HepG2 (cell line): ENCODE results near the gene CLCA2. TPM values are rescaled to one million over a fixed set of nuclear protein-coding genes. Genes with fewer than 3 reads are reported as not detected.

Experiments
- ATAC-seq: fragments of 200-7000 bp; cut with Tn5 transposase; 3 replicates; pipeline ENCODE4 v1.9.1; 2020; ENCODE audit warnings: mild to moderate bottlenecking, moderate library complexity
- BruUV-seq: library from RNA; stranded (reverse); fragments of 400-500 nt; replicated peaks from 2 replicates; lab custom pipeline; 2021; lab: Mats Ljungman, UMichigan
- CTCF ChIA-PET: fragments of 300-600 bp; formaldehyde crosslinking; extraction: SDS; loops from one replicate; lab custom pipeline; 2021; ENCODE audit warnings: low total read pairs, inconsistent platforms, low intra/inter-chr PET ratio; lab: Yijun Ruan, JAX
- POLR2A ChIA-PET: fragments of 350-600 bp; sonication (Branson Sonifier 250); formaldehyde crosslinking; loops from one replicate; lab custom pipeline; 2020; ENCODE audit warnings: antibody characterized with exemption, inconsistent platforms; lab: Yijun Ruan, JAX
- DNase-seq: peaks from one replicate; pipeline ENCODE4 v3.0.0-alpha.2; 2015; ENCODE audit warnings: low spot score
- FAIRE-seq: peaks from 3 replicates; lab custom pipeline; 2011; peaks lifted over from hg19 to GRCh38; lab: Jason Lieb, UNC
- H2AFZ ChIP-seq: one replicate; pipeline ENCODE4 v1.6.1; 2011; ENCODE audit warnings: low read length, inconsistent platforms
- H3K27ac ChIP-seq: fragments of 300-600 bp; 3 replicates; pipeline ENCODE4 v1.8.0; 2011; ENCODE audit warnings: mixed run types, mild to moderate bottlenecking, mixed read lengths, low read length, inconsistent platforms; ENCODE audit not compliant: insufficient read depth; ENCODE audit errors: extremely low read length
- H3K27me3 ChIP-seq, 2 experiments: fragments of 200-600 bp in 1 of 2; 2 replicates in 1 of 2; 3 replicates in 1 of 2; pipeline versions ENCODE4 v1.6.0 to v1.8.0; 2011; ENCODE audit warnings: low read length in 2 of 2, mild to moderate bottlenecking in 2 of 2, moderate library complexity in 2 of 2, inconsistent platforms in 1 of 2; ENCODE audit not compliant: insufficient read depth in 2 of 2, control insufficient read depth in 1 of 2
- H3K36me3 ChIP-seq, 2 experiments: fragments of 200-600 bp in 1 of 2; replicated peaks in 1 of 2; 2 replicates in 1 of 2; 3 replicates in 1 of 2; pipeline versions ENCODE4 v1.5.1 to v1.8.0; 2011; ENCODE audit warnings: low read length in 2 of 2, inconsistent platforms in 1 of 2; ENCODE audit not compliant: insufficient read depth in 2 of 2, control insufficient read depth in 1 of 2
- H3K4me1 ChIP-seq: 2 replicates; pipeline ENCODE4 v1.5.1; 2012; ENCODE audit warnings: low read length, inconsistent platforms; ENCODE audit not compliant: insufficient read depth
- H3K4me2 ChIP-seq: 2 replicates; pipeline ENCODE4 v1.6.0; 2011; ENCODE audit warnings: low read depth, low read length, inconsistent platforms
- H3K4me3 ChIP-seq, 3 experiments: fragments of 200-600 bp in 1 of 3; sonication (generic), shearing (Covaris generic) in 1 of 3; replicated peaks in 1 of 3; 2 replicates each; pipeline ENCODE4 v1.5.1; 2011 to 2016; ENCODE audit warnings: low read length in 3 of 3, inconsistent platforms in 2 of 3, low read depth in 2 of 3, mild to moderate bottlenecking in 2 of 3, control low read depth in 1 of 3, mixed read lengths in 1 of 3; ENCODE audit not compliant: insufficient read depth in 1 of 3
- H3K79me2 ChIP-seq: one replicate; pipeline ENCODE4 v1.6.1; 2011; ENCODE audit warnings: low read length, inconsistent platforms; ENCODE audit not compliant: insufficient read depth
- H3K9ac ChIP-seq: 2 replicates; pipeline ENCODE4 v1.6.0; 2011; ENCODE audit warnings: mild to moderate bottlenecking, low read depth, low read length, inconsistent platforms; ENCODE audit not compliant: insufficient read depth
- H3K9me3 ChIP-seq: 2 replicates; pipeline ENCODE4 v1.5.1; 2012; ENCODE audit warnings: mild to moderate bottlenecking, low read length
- H4K20me1 ChIP-seq: 2 replicates; pipeline ENCODE4 v1.6.0; 2011; ENCODE audit warnings: inconsistent platforms, mild to moderate bottlenecking, low read length, moderate library complexity; ENCODE audit not compliant: insufficient read depth
- ADNP ChIP-seq: sonication (generic); formaldehyde crosslinking; IDR thresholded peaks from 2 replicates; pipeline ENCODE4 v1.4.0; 2020; ENCODE audit warnings: missing genetic modification reagents
- AHR ChIP-seq: IDR thresholded peaks from 2 replicates; pipeline ENCODE4 v1.6.1; 2018; ENCODE audit warnings: missing genetic modification reagents, missing compliant biosample characterization
- FOXP1 ChIP-seq, 2 experiments: fragments of 450-650 bp in 1 of 2; IDR thresholded peaks; 2 replicates each; pipeline ENCODE4 v1.6.1; 2017 to 2018; ENCODE audit warnings: antibody characterized with exemption in 1 of 2
- HNRNPH1 ChIP-seq: fragments of 200-400 bp; formaldehyde crosslinking; optimal IDR thresholded peaks from 2 replicates; pipeline ENCODE3; 2017; ENCODE audit warnings: mild to moderate bottlenecking, low read depth, low read length
- KLF6 ChIP-seq: IDR thresholded peaks from 2 replicates; pipeline ENCODE4 v1.8.0; 2016; ENCODE audit warnings: missing biosample characterization, missing genetic modification reagents
- MTF1 ChIP-seq: sonication (generic); formaldehyde crosslinking; IDR thresholded peaks from 2 replicates; pipeline ENCODE4 v1.5.0; 2020; ENCODE audit warnings: missing genetic modification reagents
- NFYC ChIP-seq: IDR thresholded peaks from 2 replicates; pipeline ENCODE4 v1.6.1; 2016; ENCODE audit warnings: missing genetic modification reagents, missing compliant biosample characterization
- SOX5 ChIP-seq: IDR thresholded peaks from 2 replicates; pipeline ENCODE4 v1.6.1; 2016; ENCODE audit warnings: borderline replicate concordance
- ZBTB44 ChIP-seq: sonication (generic); formaldehyde crosslinking; IDR thresholded peaks from 2 replicates; pipeline ENCODE4 v1.4.0; 2020; ENCODE audit warnings: missing genetic modification reagents
- ZNF276 ChIP-seq: sonication (generic); formaldehyde crosslinking; IDR thresholded peaks from 2 replicates; pipeline ENCODE4 v1.4.0; 2020; ENCODE audit warnings: mild to moderate bottlenecking, low read depth, missing genetic modification reagents
- ZNF34 ChIP-seq: sonication (generic); formaldehyde crosslinking; IDR thresholded peaks from 2 replicates; pipeline ENCODE4 v1.4.0; 2020; ENCODE audit warnings: mild to moderate bottlenecking, missing genetic modification reagents, borderline replicate concordance
- in situ Hi-C: cut with HindIII; loops from 2 replicates; pipeline ENCODE4 v1.10.0; 2017; ENCODE audit warnings: low pct_unique_long_range_greater_than_20kb; ENCODE audit not compliant: extremely low pct_ligation_motif_present
- intact Hi-C: fragments of 100-400 bp; cut with micrococcal nuclease; formaldehyde crosslinking; loops from one replicate; pipeline ENCODE4 v1.10.0; 2022; ENCODE audit not compliant: unreplicated experiment
- polyA plus RNA-seq, 8 experiments: library from polyadenylated mRNA; depleted of rRNA in 3 of 8; stranded (reverse) in 7 of 8; unstranded in 1 of 8; fragments of >200 nt; fragmentation: Illumina TruSeq in 4 of 8; extraction: Trizol in 4 of 8; gene quantifications; 2 replicates each; pipeline versions ENCODE4 v1.2.1 to v1.2.3, GENCODE V29; 2011 to 2016; ENCODE audit warnings: low read depth in 4 of 8, missing spikeins in 1 of 8, mixed read lengths in 1 of 8; ENCODE audit not compliant: insufficient read depth in 1 of 8
- total RNA-seq, 5 experiments: library from RNA; depleted of rRNA; stranded (reverse); fragments of >200 nt; fragmentation: Illumina TruSeq; extraction: Trizol; gene quantifications; 2 replicates each; pipeline ENCODE4 v1.2.3, GENCODE V29; 2016; ENCODE audit warnings: low read depth in 1 of 5
- TF ChIP-seq, protein P1 (sequence below): sonication (generic); formaldehyde crosslinking; IDR thresholded peaks from 2 replicates; pipeline ENCODE4 v1.5.0; 2020; ENCODE audit warnings: mild to moderate bottlenecking, missing genetic modification reagents, borderline replicate concordance
- TF ChIP-seq, protein P2 (sequence below), 2 experiments: sonication (generic) in 1 of 2; formaldehyde crosslinking in 1 of 2; IDR thresholded peaks; 2 replicates each; pipeline versions ENCODE4 v1.5.1 to v1.6.1; 2011 to 2020; ENCODE audit warnings: borderline replicate concordance in 1 of 2, low read depth in 1 of 2, low read length in 1 of 2, mild to moderate bottlenecking in 1 of 2, missing genetic modification reagents in 1 of 2, moderate library complexity in 1 of 2

Gene CLCA2
- total and polyA plus RNA-seq, 2 of the 13 experiments (the other 11 are each of a cell fraction or from before 2014, with no cell fraction given) = not detected

DNA sequence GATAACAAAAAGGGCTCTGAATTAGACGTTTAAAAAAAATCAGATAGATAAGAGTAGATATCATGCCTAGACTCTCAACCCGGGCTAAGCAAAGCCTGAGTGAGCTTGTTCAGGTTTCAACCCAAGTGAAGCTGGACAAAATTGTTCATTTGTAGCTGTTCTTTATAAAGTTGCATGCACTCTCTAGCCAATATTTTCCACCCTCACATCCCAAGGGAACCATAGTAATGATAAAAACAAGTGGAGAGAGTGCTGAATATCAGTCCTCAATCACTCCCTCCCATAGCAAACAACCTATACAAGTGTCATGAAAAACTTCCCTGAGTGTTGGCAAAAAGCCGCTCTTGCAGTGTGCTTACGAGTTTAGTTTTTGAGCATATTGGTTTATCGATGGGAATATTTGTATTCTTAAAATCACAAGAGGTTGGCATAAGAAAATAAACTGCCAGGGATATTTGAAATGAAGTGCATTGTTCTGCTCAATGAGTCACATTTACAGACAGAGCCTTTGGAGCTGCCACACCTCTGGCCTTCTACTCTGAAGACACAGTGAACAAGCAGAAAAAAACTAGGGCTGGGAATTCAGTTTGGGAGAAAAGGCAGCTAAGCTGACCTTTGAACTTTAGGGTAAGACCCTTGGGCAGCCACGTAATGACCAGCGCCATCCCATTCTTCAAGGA lies 2.2 kb upstream of the CLCA2 start (continued):
- TF ChIP-seq ZBTB44 (CRISPR knock-in tag) (no peak), FOXP1 (IDR thresholded peaks at IDR 0.05) (no peak), FOXP1 (CRISPR knock-in tag; IDR thresholded peaks at IDR 0.05) (no peak)

DNA sequence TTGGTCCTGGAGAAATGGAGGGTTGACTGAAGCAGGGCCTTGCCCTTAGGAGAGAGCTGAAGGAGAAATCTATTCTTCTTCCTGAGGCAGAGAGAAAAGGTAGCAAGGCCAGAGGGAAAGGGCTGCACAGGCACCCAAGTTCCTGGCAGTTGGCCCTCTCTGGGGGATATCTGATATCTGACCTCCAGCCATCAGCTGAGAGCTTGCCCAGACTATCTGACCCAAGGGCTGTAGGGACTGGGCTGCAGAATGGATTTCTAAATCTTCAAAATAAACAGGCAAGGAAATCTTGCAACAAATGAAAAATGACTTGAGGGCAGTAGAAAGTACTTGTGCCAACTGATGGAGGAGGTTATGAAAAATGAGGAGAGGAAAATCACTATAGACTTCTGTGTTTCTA lies 498 bp upstream of the CLCA2 start:
- Histone ChIP-seq H3K36me3 (no peaks in the 10 kb centered on the region), H3K9me3 (no peaks in the 10 kb centered on the region), H4K20me1 (no peaks in the 10 kb centered on the region), H3K79me2 (no peaks in the 10 kb centered on the region), H3K4me2 (no peak overlapping the region), H3K27ac (no peak overlapping the region), H3K9ac (no peak overlapping the region), H3K4me3 (no peak overlapping the region), H2AFZ (no peak overlapping the region), H3K27me3 (no peaks in the 10 kb centered on the region), H3K4me1 (no peaks in the 10 kb centered on the region)
- POLR2A ChIA-PET = no interaction called here
- CTCF ChIA-PET = no interaction called here
- no TSS peak for BruUV-seq
- DNase-seq = no peak
- no peak for ATAC-seq
- in situ Hi-C loops = no loop called here
- FAIRE-seq = no peak
- intact Hi-C loops = no loop called here
- TF ChIP-seq ADNP (CRISPR knock-in tag) (no peak), ZNF34 (CRISPR knock-in tag) (no peak), AHR (CRISPR knock-in tag) (no peak), MTF1 (no peak), ZNF276 (no peak), HNRNPH1 (no peak), KLF6 (CRISPR knock-in tag) (no peak), NFYC (CRISPR knock-in tag) (no peak), SOX5 (CRISPR knock-in tag) (no peak)
- TF ChIP-seq, protein P1, sequence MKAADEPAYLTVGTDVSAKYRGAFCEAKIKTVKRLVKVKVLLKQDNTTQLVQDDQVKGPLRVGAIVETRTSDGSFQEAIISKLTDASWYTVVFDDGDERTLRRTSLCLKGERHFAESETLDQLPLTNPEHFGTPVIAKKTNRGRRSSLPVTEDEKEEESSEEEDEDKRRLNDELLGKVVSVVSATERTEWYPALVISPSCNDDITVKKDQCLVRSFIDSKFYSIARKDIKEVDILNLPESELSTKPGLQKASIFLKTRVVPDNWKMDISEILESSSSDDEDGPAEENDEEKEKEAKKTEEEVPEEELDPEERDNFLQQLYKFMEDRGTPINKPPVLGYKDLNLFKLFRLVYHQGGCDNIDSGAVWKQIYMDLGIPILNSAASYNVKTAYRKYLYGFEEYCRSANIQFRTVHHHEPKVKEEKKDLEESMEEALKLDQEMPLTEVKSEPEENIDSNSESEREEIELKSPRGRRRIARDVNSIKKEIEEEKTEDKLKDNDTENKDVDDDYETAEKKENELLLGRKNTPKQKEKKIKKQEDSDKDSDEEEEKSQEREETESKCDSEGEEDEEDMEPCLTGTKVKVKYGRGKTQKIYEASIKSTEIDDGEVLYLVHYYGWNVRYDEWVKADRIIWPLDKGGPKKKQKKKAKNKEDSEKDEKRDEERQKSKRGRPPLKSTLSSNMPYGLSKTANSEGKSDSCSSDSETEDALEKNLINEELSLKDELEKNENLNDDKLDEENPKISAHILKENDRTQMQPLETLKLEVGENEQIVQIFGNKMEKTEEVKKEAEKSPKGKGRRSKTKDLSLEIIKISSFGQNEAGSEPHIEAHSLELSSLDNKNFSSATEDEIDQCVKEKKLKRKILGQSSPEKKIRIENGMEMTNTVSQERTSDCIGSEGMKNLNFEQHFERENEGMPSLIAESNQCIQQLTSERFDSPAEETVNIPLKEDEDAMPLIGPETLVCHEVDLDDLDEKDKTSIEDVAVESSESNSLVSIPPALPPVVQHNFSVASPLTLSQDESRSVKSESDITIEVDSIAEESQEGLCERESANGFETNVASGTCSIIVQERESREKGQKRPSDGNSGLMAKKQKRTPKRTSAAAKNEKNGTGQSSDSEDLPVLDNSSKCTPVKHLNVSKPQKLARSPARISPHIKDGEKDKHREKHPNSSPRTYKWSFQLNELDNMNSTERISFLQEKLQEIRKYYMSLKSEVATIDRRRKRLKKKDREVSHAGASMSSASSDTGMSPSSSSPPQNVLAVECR (CRISPR knock-in tag) = no peak
- TF ChIP-seq, protein P2, sequence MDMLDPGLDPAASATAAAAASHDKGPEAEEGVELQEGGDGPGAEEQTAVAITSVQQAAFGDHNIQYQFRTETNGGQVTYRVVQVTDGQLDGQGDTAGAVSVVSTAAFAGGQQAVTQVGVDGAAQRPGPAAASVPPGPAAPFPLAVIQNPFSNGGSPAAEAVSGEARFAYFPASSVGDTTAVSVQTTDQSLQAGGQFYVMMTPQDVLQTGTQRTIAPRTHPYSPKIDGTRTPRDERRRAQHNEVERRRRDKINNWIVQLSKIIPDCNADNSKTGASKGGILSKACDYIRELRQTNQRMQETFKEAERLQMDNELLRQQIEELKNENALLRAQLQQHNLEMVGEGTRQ (IDR thresholded peaks at IDR 0.05; ENCODE audit: low read depth, low read length) = no peak
- TF ChIP-seq, protein P2 (CRISPR knock-in tag; IDR thresholded peaks at IDR 0.05; ENCODE audit: borderline replicate concordance) = no peak
